GM23338 (cell line): ENCODE results near the gene COMMD10. TPM values are rescaled to one million over a fixed set of nuclear protein-coding genes. Genes with fewer than 3 reads are reported as not detected.

ENCODE experiments used
- ATAC-seq: fragments of 200-7000 bp; cut with Tn5 transposase; 3 replicates; pipeline ENCODE4 v1.9.1; 2020
- DNase-seq: peaks from one replicate; pipeline ENCODE4 v3.0.0-alpha.2; 2015; ENCODE audit warnings: low spot score
- H2AFZ ChIP-seq: fragments of 200-600 bp; sonication (generic); 2 replicates; pipeline ENCODE4 v1.8.0; 2016; ENCODE audit warnings: antibody characterized with exemption, mild to moderate bottlenecking, moderate library complexity
- H3F3A ChIP-seq: fragments of 200-600 bp; sonication (generic); replicated peaks from 2 replicates; pipeline ENCODE4 v1.8.0; 2017; ENCODE audit warnings: antibody characterized with exemption, mixed run types, low read depth
- H3K27ac ChIP-seq: fragments of 200-600 bp; sonication (generic); 2 replicates; pipeline ENCODE4 v1.6.1; 2016; ENCODE audit warnings: low read depth
- H3K27me3 ChIP-seq: fragments of 200-600 bp; sonication (generic); 2 replicates; pipeline ENCODE4 v1.8.0; 2016; ENCODE audit warnings: mild to moderate bottlenecking, mixed run types, moderate library complexity; ENCODE audit not compliant: insufficient read depth
- H3K36me3 ChIP-seq: fragments of 200-600 bp; sonication (generic); 2 replicates; pipeline ENCODE4 v1.8.0; 2016; ENCODE audit warnings: mild to moderate bottlenecking; ENCODE audit not compliant: insufficient read depth
- H3K4me1 ChIP-seq: fragments of 200-600 bp; sonication (generic); 2 replicates; pipeline ENCODE4 v1.8.0; 2016; ENCODE audit warnings: mild to moderate bottlenecking, moderate library complexity; ENCODE audit not compliant: insufficient read depth
- H3K4me2 ChIP-seq: fragments of 200-600 bp; sonication (generic); 2 replicates; pipeline ENCODE4 v1.7.1; 2017; ENCODE audit warnings: mixed run types
- H3K4me3 ChIP-seq: fragments of 200-600 bp; sonication (generic); 2 replicates; pipeline ENCODE4 v1.6.1; 2016; ENCODE audit warnings: mixed run types
- H3K79me2 ChIP-seq: fragments of 200-600 bp; sonication (generic); replicated peaks from 2 replicates; pipeline ENCODE4 v1.8.0; 2017; ENCODE audit warnings: mild to moderate bottlenecking; ENCODE audit not compliant: insufficient read depth
- H3K9me2 ChIP-seq: fragments of 200-600 bp; sonication (generic); 2 replicates; pipeline ENCODE4 v1.8.0; 2017; ENCODE audit not compliant: insufficient read depth
- H4K20me1 ChIP-seq: fragments of 200-600 bp; sonication (generic); replicated peaks from 2 replicates; pipeline ENCODE4 v1.8.0; 2017; ENCODE audit warnings: mild to moderate bottlenecking; ENCODE audit not compliant: insufficient read depth
- H3K27ac Mint-ChIP-seq: 2 replicates; pipeline ENCODE4 v1.8.0; 2020; ENCODE audit warnings: inconsistent platforms, mild to moderate bottlenecking, moderate library complexity, mixed read lengths
- H3K27me3 Mint-ChIP-seq: 3 replicates; pipeline ENCODE4 v1.8.0; 2022; ENCODE audit warnings: low read depth, mild to moderate bottlenecking, moderate library complexity, mixed read lengths, inconsistent platforms; ENCODE audit not compliant: insufficient read depth, poor library complexity
- H3K36me3 Mint-ChIP-seq: 3 replicates; pipeline ENCODE4 v1.8.0; 2021; ENCODE audit warnings: low read depth, mild to moderate bottlenecking, inconsistent platforms, moderate library complexity, mixed read lengths
- H3K4me1 Mint-ChIP-seq: 3 replicates; pipeline ENCODE4 v1.8.0; 2020; ENCODE audit warnings: mild to moderate bottlenecking, inconsistent platforms, mixed read lengths
- H3K4me3 Mint-ChIP-seq: 3 replicates; pipeline ENCODE4 v1.8.0; 2021; ENCODE audit warnings: moderate library complexity, mild to moderate bottlenecking, inconsistent platforms, mixed read lengths
- H3K9me3 Mint-ChIP-seq: 3 replicates; pipeline ENCODE4 v1.8.0; 2020; ENCODE audit warnings: moderate library complexity, mild to moderate bottlenecking, inconsistent platforms, mixed read lengths
- CTCF ChIP-seq, 2 experiments: fragments of 200-600 bp in 1 of 2; sonication (generic) in 1 of 2; conservative IDR thresholded peaks; 2 replicates each; pipeline versions ENCODE4 v1.5.1 to v1.6.1; 2016 to 2017; ENCODE audit warnings: antibody characterized with exemption in 2 of 2, low read depth in 2 of 2, mild to moderate bottlenecking in 2 of 2, moderate library complexity in 1 of 2
- ETS1 ChIP-seq: IDR thresholded peaks from 2 replicates; pipeline ENCODE4 v1.6.1; 2016; ENCODE audit warnings: antibody characterized with exemption
- EZH2 ChIP-seq: fragments of 200-600 bp; sonication (generic); IDR thresholded peaks from one replicate; pipeline ENCODE4 v1.8.0; 2017; ENCODE audit warnings: antibody characterized with exemption, mild to moderate bottlenecking, low read depth; ENCODE audit not compliant: unreplicated experiment
- EZH2phosphoT487 ChIP-seq: fragments of 200-600 bp; sonication (generic); IDR thresholded peaks from one replicate; pipeline ENCODE4 v1.8.1; 2018; ENCODE audit warnings: antibody characterized with exemption; ENCODE audit not compliant: unreplicated experiment
- JUNB ChIP-seq: IDR thresholded peaks from one replicate; pipeline ENCODE4 v1.6.1; 2016; ENCODE audit warnings: antibody characterized with exemption; ENCODE audit not compliant: unreplicated experiment
- REST ChIP-seq: IDR thresholded peaks from one replicate; pipeline ENCODE4 v1.6.1; 2018; ENCODE audit warnings: antibody characterized with exemption; ENCODE audit not compliant: unreplicated experiment
- STAT1 ChIP-seq: IDR thresholded peaks from one replicate; pipeline ENCODE4 v1.6.1; 2016; ENCODE audit warnings: antibody characterized with exemption; ENCODE audit not compliant: unreplicated experiment
- ZNF331 ChIP-seq: fragments of 250-450 bp; sonication (Bioruptor Pico); IDR thresholded peaks from 2 replicates; pipeline ENCODE4 v1.5.0; 2020; ENCODE audit warnings: low read depth, mild to moderate bottlenecking, moderate library complexity
- polyA plus RNA-seq: library from polyadenylated mRNA; unstranded; fragments of >200 nt; fragmentation: Nextera tagmentation; extraction: Ambion mirVana; gene quantifications from 2 replicates; pipeline ENCODE4 v1.2.1, GENCODE V29; 2016
- total RNA-seq: library from RNA; depleted of rRNA; stranded (reverse); fragments of >200 nt; shearing (Covaris generic); gene quantifications from 2 replicates; pipeline ENCODE4 v1.2.3, GENCODE V29; 2014

Gene COMMD10
- total and polyA plus RNA-seq, 2 experiments from 2014 or later: 58.5 to 84.0 TPM

- Histone ChIP-seq H3K4me1 (no peaks in the 10 kb centered on the region), H3F3A (no peaks in the 10 kb centered on the region), H3K27ac (no peak overlapping the region), H3K36me3 (no peaks in the 10 kb centered on the region), H4K20me1 (peaks cover 8% of the 10 kb centered on the region), H2AFZ (no peak overlapping the region), H3K4me3 (no peak overlapping the region), H3K79me2 (no peaks in the 10 kb centered on the region), H3K4me2 (no peak overlapping the region), H3K27me3 (no peaks in the 10 kb centered on the region), H3K9me2 (no peaks in the 10 kb centered on the region)
- no peak for TF ChIP-seq CTCF (conservative IDR thresholded peaks at IDR 0.05; ENCODE audit: low read depth in 2 of 2)
- no peak for TF ChIP-seq REST
- no peak for TF ChIP-seq EZH2phosphoT487
- H3K4me1 Mint-ChIP-seq: no peaks in the 10 kb centered on the region
- H3K4me3 Mint-ChIP-seq: no peak overlapping the region
- no peak for ATAC-seq
- H3K36me3 Mint-ChIP-seq: peaks cover 10% of the 10 kb centered on the region; the same call in 2 of the 3 replicates
- no peak for DNase-seq
- no peaks in the 10 kb centered on the region; the same call in 1 of the 3 replicates for H3K9me3 Mint-ChIP-seq
- no peaks in the 10 kb centered on the region for H3K27me3 Mint-ChIP-seq
- no peak overlapping the region for H3K27ac Mint-ChIP-seq
Measured at GRCh38 chr5:116130976-116131375, 46.2 kb downstream of the COMMD10 start.

GRCh38 chr5:116133281-116133680, 48.5 kb downstream of the COMMD10 start:
- Histone ChIP-seq H3K27ac (no peak overlapping the region), H3K4me3 (no peak overlapping the region), H3K79me2 (no peaks in the 10 kb centered on the region), H2AFZ (no peak overlapping the region), H4K20me1 (peaks cover 8% of the 10 kb centered on the region), H3K4me2 (no peak overlapping the region), H3F3A (no peaks in the 10 kb centered on the region), H3K4me1 (no peaks in the 10 kb centered on the region), H3K9me2 (no peaks in the 10 kb centered on the region), H3K36me3 (no peaks in the 10 kb centered on the region), H3K27me3 (no peaks in the 10 kb centered on the region)
- TF ChIP-seq STAT1 (no peak), ZNF331 (CRISPR knock-in tag) (no peak), EZH2 (no peak), ETS1 (no peak), JUNB (no peak), EZH2phosphoT487 (no peak)
- Mint-ChIP-seq H3K27me3 (no peaks in the 10 kb centered on the region), H3K27ac (no peak overlapping the region), H3K4me3 (no peak overlapping the region), H3K36me3 (no peaks in the 10 kb centered on the region), H3K4me1 (no peaks in the 10 kb centered on the region), H3K9me3 (no peaks in the 10 kb centered on the region)
- no peak for DNase-seq
- no peak for ATAC-seq
